A549 (cell line): ENCODE results near the gene TSPO2. TPM values are rescaled to one million over a fixed set of nuclear protein-coding genes. Genes with fewer than 3 reads are reported as not detected.

Source experiments
- ATAC-seq, 2 experiments: fragments of 200-7000 bp in 1 of 2; fragments of >200 bp in 1 of 2; cut with Nextera tagmentation in 1 of 2; cut with Tn5 transposase in 1 of 2; 3 replicates each; pipeline versions ENCODE4 v1.8.0 to v1.9.1; 2018 to 2020; ENCODE audit warnings: mild to moderate bottlenecking in 1 of 2, moderate library complexity in 1 of 2
- CTCF ChIA-PET: fragments of 300-600 bp; sonication (Branson Sonifier 250); formaldehyde crosslinking; extraction: SDS; loops from one replicate; lab custom pipeline; 2021; ENCODE audit warnings: antibody characterized with exemption, inconsistent platforms; lab: Yijun Ruan, JAX
- POLR2A ChIA-PET: fragments of 350-600 bp; formaldehyde crosslinking; extraction: SDS; loops from one replicate; lab custom pipeline; 2021; ENCODE audit warnings: antibody characterized with exemption, inconsistent platforms; lab: Yijun Ruan, JAX
- DNase-seq, 2 experiments: peaks; one replicate each; pipeline versions ENCODE4 v3.0.0 to v3.0.0-alpha.2; 2011 to 2016; ENCODE audit warnings: low read depth in 1 of 2, low spot score in 1 of 2
- FAIRE-seq: peaks from 2 replicates; lab custom pipeline; 2011; peaks lifted over from hg19 to GRCh38; lab: Jason Lieb, UNC
- H3K27ac ChIP-seq, 2 experiments: fragments of >200 bp; sonication (Bioruptor Twin); formaldehyde crosslinking; 3 replicates each; pipeline ENCODE4 v1.5.1; 2016 to 2017
- H3K4me1 ChIP-seq: fragments of >200 bp; sonication (Bioruptor Twin); formaldehyde crosslinking; 3 replicates; pipeline ENCODE4 v1.6.1; 2016
- H3K4me2 ChIP-seq: fragments of >200 bp; sonication (Bioruptor Twin); formaldehyde crosslinking; 3 replicates; pipeline ENCODE4 v1.6.1; 2016
- H3K4me3 ChIP-seq: fragments of >200 bp; sonication (Bioruptor Twin); formaldehyde crosslinking; 3 replicates; pipeline ENCODE4 v1.5.1; 2016
- H3K9me3 ChIP-seq: fragments of >200 bp; sonication (Bioruptor Twin); formaldehyde crosslinking; 3 replicates; pipeline ENCODE4 v1.6.1; 2016
- BCL3 ChIP-seq: fragments of >200 bp; sonication (Bioruptor Twin); formaldehyde crosslinking; IDR thresholded peaks from 3 replicates; pipeline ENCODE4 v1.6.1; 2016
- CBX8 ChIP-seq: fragments of 200-600 bp; sonication (generic); IDR thresholded peaks from 2 replicates; pipeline ENCODE4 v1.6.1; 2016
- CHD2 ChIP-seq: fragments of 150-350 bp; IDR thresholded peaks from 2 replicates; pipeline ENCODE4 v1.6.1; 2014; ENCODE audit warnings: low read length; ENCODE audit not compliant: partially characterized antibody
- EHF ChIP-seq: fragments of 250-450 bp; sonication (Bioruptor Pico); IDR thresholded peaks from 2 replicates; pipeline ENCODE4 v1.5.0; 2020; ENCODE audit warnings: mild to moderate bottlenecking
- FOSB ChIP-seq: fragments of 250-450 bp; sonication (Bioruptor Pico); IDR thresholded peaks from 2 replicates; pipeline ENCODE4 v1.5.0; 2020; ENCODE audit warnings: mild to moderate bottlenecking, moderate library complexity
- FOSL2 ChIP-seq, 2 experiments: fragments of 450-650 bp in 1 of 2; fragments of >200 bp in 1 of 2; sonication (Bioruptor Twin) in 1 of 2; formaldehyde crosslinking; IDR thresholded peaks; 2 replicates each; pipeline versions ENCODE4 v1.5.0 to v1.6.1; 2016 to 2020; ENCODE audit warnings: mild to moderate bottlenecking in 1 of 2, moderate library complexity in 1 of 2
- GATA3 ChIP-seq: IDR thresholded peaks from 2 replicates; pipeline ENCODE4 v1.6.1; 2012; ENCODE audit warnings: borderline replicate concordance
- HOXB13 ChIP-seq: fragments of 250-450 bp; sonication (Bioruptor Pico); IDR thresholded peaks from 2 replicates; pipeline ENCODE4 v1.5.0; 2020; ENCODE audit warnings: low read depth, mild to moderate bottlenecking, moderate library complexity
- HOXB5 ChIP-seq: fragments of 250-450 bp; sonication (Bioruptor Pico); IDR thresholded peaks from 2 replicates; pipeline ENCODE4 v1.5.0; 2020; ENCODE audit warnings: mild to moderate bottlenecking, moderate library complexity
- KDM5A ChIP-seq: fragments of 200-600 bp; sonication (generic); IDR thresholded peaks from 2 replicates; pipeline ENCODE4 v1.6.1; 2016; ENCODE audit warnings: antibody characterized with exemption, mild to moderate bottlenecking
- MAZ ChIP-seq: fragments of 150-350 bp; IDR thresholded peaks from 2 replicates; pipeline ENCODE4 v1.6.1; 2014; ENCODE audit warnings: antibody characterized with exemption, low read depth, low read length, borderline replicate concordance
- MYC ChIP-seq: IDR thresholded peaks from 2 replicates; pipeline ENCODE4 v1.6.1; 2012; ENCODE audit warnings: mild to moderate bottlenecking, inconsistent platforms, low read length, improper control_type of control experiment, borderline replicate concordance
- NPAS2 ChIP-seq: fragments of 250-450 bp; sonication (Bioruptor Pico); IDR thresholded peaks from 2 replicates; pipeline ENCODE4 v1.8.0; 2022; ENCODE audit warnings: mild to moderate bottlenecking, moderate library complexity, borderline replicate concordance
- PBX3 ChIP-seq: IDR thresholded peaks from 2 replicates; pipeline ENCODE4 v1.6.1; 2012
- PHF8 ChIP-seq: fragments of 200-600 bp; sonication (generic); IDR thresholded peaks from 2 replicates; pipeline ENCODE4 v1.6.1; 2016; ENCODE audit warnings: low read depth, mild to moderate bottlenecking, antibody characterized with exemption, moderate library complexity, borderline replicate concordance
- POLR2AphosphoS2 ChIP-seq: conservative IDR thresholded peaks from 2 replicates; pipeline ENCODE4 v1.6.1; 2012; ENCODE audit warnings: low read length, improper control_type of control experiment, inconsistent platforms
- RARB ChIP-seq: fragments of 250-450 bp; sonication (Bioruptor Pico); IDR thresholded peaks from 2 replicates; pipeline ENCODE4 v1.8.0; 2021; ENCODE audit warnings: mild to moderate bottlenecking, moderate library complexity
- TFCP2L1 ChIP-seq: fragments of 250-450 bp; sonication (Bioruptor Pico); IDR thresholded peaks from 2 replicates; pipeline ENCODE4 v1.5.0; 2021; ENCODE audit warnings: mild to moderate bottlenecking
- WGBS: methylation state at CpG from one replicate; pipeline ENCODE4 v1.1.6; 2017; ENCODE audit errors: missing lambda C conversion rate; 5-methylcytosine and 5-hydroxymethylcytosine counted together
- polyA plus RNA-seq, 4 experiments: library from polyadenylated mRNA; depleted of rRNA in 3 of 4; stranded (reverse); fragments of >200 nt; fragmentation: RNase III in 1 of 4; extraction: RNeasy Plus Mini Kit Qiagen cat#74134 plus additional on column Dnase treatment in 1 of 4; gene quantifications; 2 replicates in 3 of 4; 3 replicates in 1 of 4; pipeline ENCODE4 v1.2.3, GENCODE V29; 2011 to 2017
- TF ChIP-seq, protein P1 (sequence below): IDR thresholded peaks from 2 replicates; pipeline ENCODE4 v1.6.1; 2012
- TF ChIP-seq, protein P2 (sequence below): fragments of 250-450 bp; sonication (Bioruptor Pico); IDR thresholded peaks from 2 replicates; pipeline ENCODE4 v1.5.0; 2020; ENCODE audit warnings: low read depth, mild to moderate bottlenecking, moderate library complexity

TSPO2 gene
- polyA plus RNA-seq, 2 of the 4 experiments (the other 2 are of a cell fraction) = not detected

GRCh38 chr6:41047306-41047705, 5.0 kb downstream of the TSPO2 start:
- Histone ChIP-seq H3K4me1 (no peaks in the 10 kb centered on the region), H3K9me3 (no peaks in the 10 kb centered on the region), H3K4me3 (no peak overlapping the region), H3K27ac (no peak overlapping the region), H3K4me2 (no peak overlapping the region)
- POLR2A ChIA-PET = no interaction called here
- 97% methylated on average over 2 of the region's 2 CpGs for WGBS
- DNase-seq (no peak), ATAC-seq (no peak), FAIRE-seq (no peak)
- CTCF ChIA-PET = interaction anchor here (1.4 to 2.5 kb wide), 3 partner anchors 17 to 153 kb away, joined by 3 to 7 read pairs (median 3); no protein-coding TSS in a partner anchor
- TF ChIP-seq MYC (no peak), MAZ (no peak), NPAS2 (no peak), PHF8 (no peak), KDM5A (no peak), EHF (CRISPR knock-in tag) (no peak), FOSB (no peak), HOXB13 (no peak), BCL3 (no peak), PBX3 (no peak), POLR2AphosphoS2 (no peak), HOXB5 (CRISPR knock-in tag) (no peak), CHD2 (no peak)
- TF ChIP-seq, all 56 proteins: peak for 0

DNA sequence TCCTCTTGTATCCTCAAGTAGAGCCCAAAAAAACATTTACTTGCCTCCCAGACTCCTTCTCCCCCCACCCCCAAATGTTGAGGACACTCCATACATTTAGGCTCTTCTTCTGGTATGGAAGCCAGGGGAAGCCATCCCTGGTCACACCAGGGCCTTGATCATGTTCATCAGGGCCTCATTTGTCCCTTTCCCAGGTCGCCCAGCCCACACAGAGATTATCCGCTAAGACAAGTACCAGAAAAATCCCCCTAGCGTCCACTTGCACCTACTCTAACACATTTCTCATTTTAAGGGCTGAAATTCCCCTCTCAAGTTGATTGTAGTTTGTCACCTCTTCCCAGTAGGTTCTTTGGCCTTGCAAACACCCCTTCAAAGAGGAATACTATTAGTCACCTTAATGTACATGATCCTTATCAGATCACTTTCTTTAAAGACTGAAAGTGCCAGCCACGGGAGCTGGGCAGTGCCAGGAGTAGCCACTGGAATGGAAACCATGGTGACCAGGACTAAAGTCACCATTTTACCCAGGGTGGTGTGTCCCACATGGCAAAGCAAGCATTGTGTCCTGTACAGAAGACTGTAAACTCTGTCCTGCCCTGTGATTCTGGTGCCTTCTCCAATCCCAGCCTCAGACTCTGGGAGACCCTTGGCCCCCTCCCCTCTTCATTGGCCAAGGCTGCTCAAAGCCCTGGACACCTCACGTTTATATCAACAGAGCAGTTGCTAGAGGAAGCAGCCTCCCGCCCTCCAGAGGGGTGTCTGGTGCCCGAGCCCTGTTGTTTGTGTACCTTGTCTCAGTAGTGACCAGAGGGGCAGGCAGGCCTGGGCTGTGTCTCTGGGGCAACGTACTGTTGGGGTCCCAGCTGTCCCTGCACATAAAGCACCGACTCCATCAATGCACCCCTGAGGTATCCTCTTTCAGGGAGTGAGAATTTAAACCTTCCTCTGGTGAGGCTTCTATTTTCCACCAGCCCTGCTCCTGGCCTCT, 5.8 kb downstream of the TSPO2 start:
- Histone ChIP-seq H3K4me2 (no peak overlapping the region), H3K4me3 (no peak overlapping the region), H3K4me1 (no peaks in the 10 kb centered on the region)
- no peak for DNase-seq
- TF ChIP-seq PBX3 (no peak), TFCP2L1 (CRISPR knock-in tag) (no peak), FOSL2 (IDR thresholded peaks at IDR 0.05) (no peak), FOSL2 (CRISPR knock-in tag; IDR thresholded peaks at IDR 0.05) (no peak), HOXB13 (no peak), RARB (CRISPR knock-in tag) (no peak), GATA3 (no peak), PHF8 (no peak), CBX8 (no peak)
- TF ChIP-seq, protein P1, sequence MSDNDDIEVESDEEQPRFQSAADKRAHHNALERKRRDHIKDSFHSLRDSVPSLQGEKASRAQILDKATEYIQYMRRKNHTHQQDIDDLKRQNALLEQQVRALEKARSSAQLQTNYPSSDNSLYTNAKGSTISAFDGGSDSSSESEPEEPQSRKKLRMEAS = no peak
- TF ChIP-seq, protein P2, sequence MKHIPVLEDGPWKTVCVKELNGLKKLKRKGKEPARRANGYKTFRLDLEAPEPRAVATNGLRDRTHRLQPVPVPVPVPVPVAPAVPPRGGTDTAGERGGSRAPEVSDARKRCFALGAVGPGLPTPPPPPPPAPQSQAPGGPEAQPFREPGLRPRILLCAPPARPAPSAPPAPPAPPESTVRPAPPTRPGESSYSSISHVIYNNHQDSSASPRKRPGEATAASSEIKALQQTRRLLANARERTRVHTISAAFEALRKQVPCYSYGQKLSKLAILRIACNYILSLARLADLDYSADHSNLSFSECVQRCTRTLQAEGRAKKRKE (CRISPR knock-in tag) = no peak
- TF ChIP-seq, all 56 proteins: peak for 0
- ChIA-PET CTCF (interaction anchor here (1.1 to 2.5 kb wide), 5 partner anchors 8 to 154 kb away, joined by 3 to 7 read pairs (median 3); partner anchors contain the start of gene UNC5CL), POLR2A (no interaction called here)
- Histone ChIP-seq H3K9me3 (no peaks in the 10 kb centered on the region), H3K27ac (no peak overlapping the region)
- FAIRE-seq = no peak
- 53% methylated on average over 6 of the region's 9 CpGs for WGBS
- ATAC-seq = no peak
